ENCODE data around the gene PLD3. TPM values are rescaled to one million over a fixed set of nuclear protein-coding genes. Genes with fewer than 3 reads are reported as not detected.

The PLD3 gene
- total and polyA plus RNA-seq, 8 donors, result 315 to 604 (median 351) TPM

GRCh38 chr19:40378509-40378908, 30.0 kb downstream of the PLD3 start:
- TF ChIP-seq CTCF (IDR thresholded peaks at IDR 0.05), result no peak
- no peak for ATAC-seq
- DNase-seq, result no peak
- H3K36me3 ChIP-seq, result peaks cover 0 to 59% of the 10 kb centered on the region in 2 donors
- intact Hi-C loops (cut with DNase I), result no loop called here
- H3K4me3 ChIP-seq, result no peak overlapping the region
- no peaks in the 10 kb centered on the region for H3K4me1 ChIP-seq
- H3K27ac ChIP-seq, result no peak overlapping the region
- no peaks in the 10 kb centered on the region for H3K27me3 ChIP-seq
- no peaks in the 10 kb centered on the region for H3K9me3 ChIP-seq

DNA sequence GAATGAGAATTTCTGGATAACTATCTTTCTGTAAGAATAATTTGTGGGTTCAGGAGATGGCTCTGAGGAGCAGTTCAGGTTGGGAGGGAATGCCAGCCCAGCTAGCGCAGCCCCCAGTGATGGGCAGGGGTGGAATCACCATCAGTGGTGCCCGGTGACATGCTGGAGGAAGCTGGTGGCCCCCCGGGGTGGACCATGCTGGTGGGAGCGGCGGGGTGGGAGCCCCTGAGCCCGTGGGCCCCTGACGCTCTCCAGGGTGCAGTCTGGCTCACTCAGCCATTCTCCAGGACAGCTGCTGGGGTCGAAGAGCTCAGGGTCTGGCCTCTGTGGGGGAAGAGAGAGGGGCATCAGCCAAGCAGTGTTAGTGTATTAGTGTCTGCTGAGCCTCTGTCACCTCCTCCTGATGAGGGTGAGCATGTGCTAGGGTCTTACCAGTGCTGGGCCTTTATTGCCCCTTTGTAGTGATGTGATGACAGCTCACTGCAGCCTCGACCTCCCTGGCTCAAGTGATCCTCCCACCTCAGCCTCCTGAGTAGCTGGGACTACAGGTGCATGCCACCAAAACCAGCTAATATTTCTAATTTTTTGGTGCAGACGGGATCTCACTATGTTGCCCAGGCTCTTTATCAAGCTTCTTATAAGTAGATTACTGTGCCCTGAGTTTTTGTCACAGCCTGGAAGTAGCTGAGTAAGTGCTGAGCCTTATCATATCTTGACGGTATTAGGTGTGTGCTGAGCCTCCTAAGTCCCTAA, 31.1 kb downstream of the PLD3 start:
- no peaks in the 10 kb centered on the region for H3K4me1 ChIP-seq
- peaks cover 0 to 48% of the 10 kb centered on the region in 2 donors for H3K36me3 ChIP-seq
- H3K27ac ChIP-seq, result no peak overlapping the region
- DNase-seq (no peak), ATAC-seq (no peak)
- no peaks in the 10 kb centered on the region for H3K9me3 ChIP-seq
- intact Hi-C loops (cut with DNase I), result no loop called here
- no peak overlapping the region for H3K4me3 ChIP-seq
- no peaks in the 10 kb centered on the region for H3K27me3 ChIP-seq
- no peak for TF ChIP-seq CTCF (IDR thresholded peaks at IDR 0.05)

- intact Hi-C loops (cut with DNase I), result no loop called here
- DNase-seq, result peak in 1 of 4 donors; percentile 77
Measured at GRCh38 chr19:40380199-40381037, 31.9 kb downstream of the PLD3 start.

DNA sequence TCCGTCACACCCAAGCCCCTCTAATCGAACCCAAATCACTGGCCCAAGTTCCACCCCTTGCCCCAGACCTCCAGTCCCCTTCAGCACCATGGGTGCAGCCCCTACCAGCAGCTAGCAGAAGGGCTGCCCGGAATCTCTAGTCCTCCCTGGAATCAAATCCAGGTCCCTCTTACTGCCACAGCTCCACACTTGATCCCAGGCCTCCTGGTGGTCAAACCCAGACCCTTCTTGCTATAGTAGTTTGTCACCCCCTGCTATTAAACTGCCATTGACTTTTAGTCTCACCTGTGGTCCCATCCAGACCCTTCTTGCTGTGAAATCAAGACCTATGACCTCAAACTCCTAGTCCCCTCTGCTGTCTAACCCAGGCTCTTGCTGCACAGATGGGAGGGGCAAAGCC, 32.8 kb downstream of the PLD3 start:
- intact Hi-C loops (cut with DNase I), result no loop called here
- no peak for DNase-seq
- H3K9me3 ChIP-seq, result no peaks in the 10 kb centered on the region

More at GRCh38 chr19:40380199-40381037, 31.9 kb downstream of the PLD3 start:
- no peak overlapping the region for H3K27ac ChIP-seq
- no peaks in the 10 kb centered on the region for H3K9me3 ChIP-seq
- H3K27me3 ChIP-seq, result no peaks in the 10 kb centered on the region
- no peak overlapping the region for H3K4me3 ChIP-seq
- H3K4me1 ChIP-seq, result no peaks in the 10 kb centered on the region
- no peak for ATAC-seq
- H3K36me3 ChIP-seq, result peaks cover 0 to 40% of the 10 kb centered on the region in 2 donors
- no peak for TF ChIP-seq CTCF (IDR thresholded peaks at IDR 0.05)

More for the DNA sequence above, 32.8 kb downstream of the PLD3 start:
- TF ChIP-seq CTCF (IDR thresholded peaks at IDR 0.05), result no peak
- no peaks in the 10 kb centered on the region for H3K4me1 ChIP-seq
- H3K27me3 ChIP-seq, result no peaks in the 10 kb centered on the region
- peaks cover 0 to 34% of the 10 kb centered on the region in 2 donors for H3K36me3 ChIP-seq
- no peak for ATAC-seq
- H3K27ac ChIP-seq, result no peak overlapping the region
- no peak overlapping the region for H3K4me3 ChIP-seq

Data from left lung (tissue), 10 donors.